ENCODE results near the gene AQP2.

DNA sequence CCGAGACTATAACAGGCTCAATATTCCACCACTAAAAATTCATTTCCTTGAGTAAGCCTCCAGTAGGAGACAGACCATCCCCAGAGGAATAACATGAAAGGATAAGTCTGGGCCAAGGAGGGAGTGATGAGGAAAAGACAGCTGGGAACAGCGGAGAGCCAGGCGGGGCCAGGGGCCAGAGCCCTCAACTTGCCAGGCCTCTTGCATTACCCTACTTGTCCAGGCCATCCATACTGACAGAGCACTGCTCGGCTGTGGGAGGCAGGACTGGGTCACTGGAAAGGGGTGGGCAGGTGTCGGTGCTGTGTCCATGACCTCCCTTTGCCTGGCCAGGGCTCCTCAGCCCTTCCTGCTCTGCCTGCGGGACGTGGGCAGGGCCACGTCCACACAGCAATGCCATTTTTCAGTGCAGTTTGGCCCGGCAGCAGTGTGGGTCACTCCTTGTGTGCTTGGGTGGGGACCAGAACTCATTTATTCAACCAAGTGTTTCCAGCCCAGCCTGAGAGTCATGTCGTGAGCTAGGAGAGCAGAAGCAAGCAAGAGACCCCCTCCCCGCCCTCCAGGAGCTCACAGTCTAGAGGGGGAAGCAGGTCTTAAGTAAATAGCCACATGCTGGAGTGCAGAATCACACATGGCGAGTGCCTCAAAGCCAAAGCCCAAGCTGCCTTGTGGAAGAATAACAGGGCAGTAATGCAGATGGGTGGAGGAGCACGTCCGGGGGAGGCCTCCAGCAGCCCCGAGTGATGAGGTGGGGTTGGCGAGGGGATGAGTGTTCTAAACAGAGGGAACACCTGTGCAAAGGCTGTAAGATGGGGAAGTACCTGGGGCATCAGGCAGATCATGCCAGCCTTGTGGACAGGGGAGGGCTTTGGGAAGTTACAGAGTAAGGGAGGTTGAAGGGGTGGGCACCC, 37.9 kb upstream of the AQP2 start:
- TF ChIP-seq, protein P1, sequence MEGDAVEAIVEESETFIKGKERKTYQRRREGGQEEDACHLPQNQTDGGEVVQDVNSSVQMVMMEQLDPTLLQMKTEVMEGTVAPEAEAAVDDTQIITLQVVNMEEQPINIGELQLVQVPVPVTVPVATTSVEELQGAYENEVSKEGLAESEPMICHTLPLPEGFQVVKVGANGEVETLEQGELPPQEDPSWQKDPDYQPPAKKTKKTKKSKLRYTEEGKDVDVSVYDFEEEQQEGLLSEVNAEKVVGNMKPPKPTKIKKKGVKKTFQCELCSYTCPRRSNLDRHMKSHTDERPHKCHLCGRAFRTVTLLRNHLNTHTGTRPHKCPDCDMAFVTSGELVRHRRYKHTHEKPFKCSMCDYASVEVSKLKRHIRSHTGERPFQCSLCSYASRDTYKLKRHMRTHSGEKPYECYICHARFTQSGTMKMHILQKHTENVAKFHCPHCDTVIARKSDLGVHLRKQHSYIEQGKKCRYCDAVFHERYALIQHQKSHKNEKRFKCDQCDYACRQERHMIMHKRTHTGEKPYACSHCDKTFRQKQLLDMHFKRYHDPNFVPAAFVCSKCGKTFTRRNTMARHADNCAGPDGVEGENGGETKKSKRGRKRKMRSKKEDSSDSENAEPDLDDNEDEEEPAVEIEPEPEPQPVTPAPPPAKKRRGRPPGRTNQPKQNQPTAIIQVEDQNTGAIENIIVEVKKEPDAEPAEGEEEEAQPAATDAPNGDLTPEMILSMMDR (conservative IDR thresholded peaks at IDR 0.05; ENCODE audit: low read length) = no peak
- no peak for TF ChIP-seq EZH2phosphoT487 (IDR thresholded peaks at IDR 0.05; ENCODE audit: borderline replicate concordance, low read depth, low read length)
